Spleen (tissue), 7 donors: ENCODE measurements around the gene PYDC1.
"Not testable (repeated sequence)": the region's sequence is repeated elsewhere in the genome, so short reads cannot be mapped to it uniquely, and the experiment has no call there.

Experiments
- CTCF ChIP-seq, 11 experiments: fragments of 200-600 bp in 7 of 11; fragments of 450-650 bp in 4 of 11; sonication (generic) in 4 of 11; IDR thresholded peaks in 8 of 11; conservative IDR thresholded peaks in 3 of 11; 1 replicate in 7 of 11; 2 replicates in 4 of 11; pipeline versions ENCODE4 v1.4.0 to v1.8.0; 2016 to 2021; ENCODE audit warnings: antibody characterized with exemption in 11 of 11, inconsistent platforms in 4 of 11, mild to moderate bottlenecking in 1 of 11
- POLR2A ChIP-seq, 3 donors: fragments of 450-650 bp; IDR thresholded peaks; one replicate each; pipeline ENCODE4 v1.5.1; 2017; ENCODE audit warnings: antibody characterized with exemption in 3 of 3, mild to moderate bottlenecking in 1 of 3
- POLR2AphosphoS5 ChIP-seq, 3 donors: sonication (generic); formaldehyde crosslinking; IDR thresholded peaks; one replicate each; pipeline ENCODE4 v1.5.1; 2017; ENCODE audit warnings: antibody characterized with exemption in 3 of 3
- donor health status: DM: no; HTN: no; CAD: no; lungs with moderate emphysema.
- donor health status: DM: no; HTN: no; CAD: no.
- donor health status: DM: no; HTN: no; CAD: no.

GRCh38 chr16:31170048-31170447 lies 46.9 kb downstream of the PYDC1 start:
- not testable (repeated sequence) for TF ChIP-seq POLR2AphosphoS5 (IDR thresholded peaks at IDR 0.05); CTCF (IDR thresholded peaks at IDR 0.05 in 8 of 11, conservative IDR thresholded peaks at IDR 0.05 in 3 of 11); POLR2A (IDR thresholded peaks at IDR 0.05)
